Epithelial cell of esophagus (primary cell): ENCODE results near the gene TAOK1.
A peak's percentile ranks its signal among the peaks of the same experiment; 100 is the strongest.

Experiments
- DNase-seq: peaks from one replicate; pipeline ENCODE4 v3.0.0; 2010; ENCODE audit warnings: low read depth
- H3K4me3 ChIP-seq: 2 replicates; pipeline ENCODE4 v1.5.1; 2011; ENCODE audit warnings: mild to moderate bottlenecking, low read length, control low read depth
- TF ChIP-seq, protein P1 (sequence below): IDR thresholded peaks from 2 replicates; pipeline ENCODE4 v1.5.1; 2011; ENCODE audit warnings: low read depth, mild to moderate bottlenecking, low read length, control low read depth, inconsistent platforms; ENCODE audit not compliant: insufficient read depth; ENCODE audit errors: missing control alignments

TAOK1 gene

GRCh38 chr17:29443041-29443739, 53.0 kb downstream of the TAOK1 start:
- DNase-seq, result no peak
- TF ChIP-seq, protein P1, sequence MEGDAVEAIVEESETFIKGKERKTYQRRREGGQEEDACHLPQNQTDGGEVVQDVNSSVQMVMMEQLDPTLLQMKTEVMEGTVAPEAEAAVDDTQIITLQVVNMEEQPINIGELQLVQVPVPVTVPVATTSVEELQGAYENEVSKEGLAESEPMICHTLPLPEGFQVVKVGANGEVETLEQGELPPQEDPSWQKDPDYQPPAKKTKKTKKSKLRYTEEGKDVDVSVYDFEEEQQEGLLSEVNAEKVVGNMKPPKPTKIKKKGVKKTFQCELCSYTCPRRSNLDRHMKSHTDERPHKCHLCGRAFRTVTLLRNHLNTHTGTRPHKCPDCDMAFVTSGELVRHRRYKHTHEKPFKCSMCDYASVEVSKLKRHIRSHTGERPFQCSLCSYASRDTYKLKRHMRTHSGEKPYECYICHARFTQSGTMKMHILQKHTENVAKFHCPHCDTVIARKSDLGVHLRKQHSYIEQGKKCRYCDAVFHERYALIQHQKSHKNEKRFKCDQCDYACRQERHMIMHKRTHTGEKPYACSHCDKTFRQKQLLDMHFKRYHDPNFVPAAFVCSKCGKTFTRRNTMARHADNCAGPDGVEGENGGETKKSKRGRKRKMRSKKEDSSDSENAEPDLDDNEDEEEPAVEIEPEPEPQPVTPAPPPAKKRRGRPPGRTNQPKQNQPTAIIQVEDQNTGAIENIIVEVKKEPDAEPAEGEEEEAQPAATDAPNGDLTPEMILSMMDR, result no peak
- H3K4me3 ChIP-seq, result no peak overlapping the region

DNA sequence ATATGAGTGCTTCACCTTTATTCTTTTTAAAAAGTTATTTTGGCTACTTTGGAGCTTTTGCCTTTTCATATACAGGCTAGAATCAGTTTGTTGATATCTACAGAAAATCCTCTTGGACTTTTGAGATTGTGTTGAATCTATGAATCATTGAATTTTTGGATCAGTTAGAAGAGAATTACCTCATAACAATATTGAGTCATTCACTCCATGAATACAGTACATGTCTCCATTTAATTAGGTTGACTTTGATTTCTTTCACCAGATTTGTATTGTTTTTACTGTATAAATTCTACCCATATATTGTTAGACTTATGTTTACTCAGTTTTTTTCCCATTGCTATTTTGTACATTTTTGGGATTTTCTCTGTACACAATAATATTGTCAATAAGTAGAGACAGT, 54.4 kb downstream of the TAOK1 start:
- no peak overlapping the region for H3K4me3 ChIP-seq
- DNase-seq, result peak; percentile 60
- TF ChIP-seq, protein P1, result no peak

DNA sequence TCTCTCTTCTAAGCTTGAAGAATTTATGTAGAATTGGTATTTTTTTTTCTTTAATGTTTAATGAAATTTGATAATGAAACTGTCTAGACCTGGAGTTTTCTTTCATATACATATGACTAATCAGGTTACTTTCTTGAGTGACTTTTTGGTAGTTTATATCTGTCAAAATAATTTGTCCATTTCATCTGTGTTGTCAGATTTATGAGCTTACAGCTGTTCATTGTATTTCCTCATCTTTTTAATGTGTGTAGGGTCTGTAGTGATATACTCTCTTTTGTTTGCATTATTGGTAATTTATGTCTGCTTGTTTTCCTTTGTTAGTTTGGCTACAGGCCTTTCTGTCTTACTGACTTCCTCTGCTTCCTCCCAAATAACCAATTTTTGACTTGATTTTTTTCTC, 55.7 kb downstream of the TAOK1 start:
- DNase-seq, result no peak
- TF ChIP-seq, protein P1, result no peak
- H3K4me3 ChIP-seq, result no peak overlapping the region

DNA sequence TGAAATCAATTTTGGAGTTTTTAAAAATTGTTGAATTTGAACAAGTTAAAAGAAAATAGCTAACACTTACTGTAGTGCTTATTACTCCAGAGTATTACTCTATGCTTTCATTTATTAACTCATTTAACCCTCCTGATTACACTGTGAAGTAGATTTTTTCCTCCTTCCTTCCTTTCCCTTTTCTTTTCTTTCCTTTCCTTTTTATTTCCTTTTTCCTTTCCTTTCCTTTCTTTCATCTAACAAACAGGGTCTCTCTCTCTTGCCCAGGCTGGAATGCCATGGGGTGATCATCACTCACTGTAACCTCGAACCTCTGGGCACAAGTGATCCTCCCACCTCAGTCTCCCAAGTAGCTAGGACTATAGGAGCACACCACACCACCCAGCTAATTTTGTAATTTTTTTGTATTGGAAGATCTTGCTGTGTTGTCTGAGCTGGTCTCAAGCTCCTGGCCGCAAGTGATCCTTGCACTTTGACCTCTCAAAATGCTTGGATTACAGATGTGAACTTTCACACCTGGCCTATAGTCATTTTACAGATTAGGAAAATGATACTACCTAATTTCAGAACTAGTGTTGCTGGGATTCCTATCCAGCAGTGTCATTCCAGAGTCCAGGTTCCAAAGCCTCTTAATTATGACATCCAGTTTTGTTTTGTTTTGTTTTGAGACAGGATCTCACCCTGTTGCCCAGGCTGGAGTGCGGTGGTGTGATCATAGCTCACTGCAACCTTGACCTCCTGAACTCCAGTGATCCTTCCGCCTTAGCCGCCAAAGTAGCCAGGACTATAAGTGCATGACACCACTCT, 59.9 kb downstream of the TAOK1 start:
- H3K4me3 ChIP-seq, result no peak overlapping the region
- no peak for DNase-seq
- TF ChIP-seq, protein P1, result no peak

DNA sequence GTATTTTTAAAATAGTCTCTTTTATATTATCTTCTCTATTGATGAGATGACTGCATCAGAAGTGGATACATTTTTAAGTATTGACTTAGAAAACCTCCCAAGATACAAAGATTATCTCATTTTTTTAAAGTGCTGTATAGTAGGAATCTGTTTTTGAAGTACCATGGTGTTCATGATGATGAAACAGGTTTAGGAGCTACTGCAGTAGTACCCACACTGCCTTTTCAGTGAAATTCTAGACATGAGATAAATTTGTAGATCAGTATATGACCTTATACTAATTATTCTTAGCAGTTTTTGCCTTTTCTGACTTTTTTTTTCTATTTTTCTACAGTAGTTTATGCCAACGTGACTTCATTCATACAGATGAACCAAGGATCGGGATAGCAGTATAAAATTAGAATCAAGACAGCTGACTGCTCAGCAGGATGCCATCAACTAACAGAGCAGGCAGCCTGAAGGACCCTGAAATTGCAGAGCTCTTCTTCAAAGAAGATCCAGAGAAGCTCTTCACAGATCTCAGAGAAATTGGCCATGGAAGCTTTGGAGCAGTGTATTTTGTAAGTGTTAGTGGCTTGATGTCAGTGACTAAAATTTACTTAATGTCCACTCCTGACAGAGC, 61.1 kb downstream of the TAOK1 start:
- no peak for DNase-seq
- no peak overlapping the region for H3K4me3 ChIP-seq
- TF ChIP-seq, protein P1, result no peak

DNA sequence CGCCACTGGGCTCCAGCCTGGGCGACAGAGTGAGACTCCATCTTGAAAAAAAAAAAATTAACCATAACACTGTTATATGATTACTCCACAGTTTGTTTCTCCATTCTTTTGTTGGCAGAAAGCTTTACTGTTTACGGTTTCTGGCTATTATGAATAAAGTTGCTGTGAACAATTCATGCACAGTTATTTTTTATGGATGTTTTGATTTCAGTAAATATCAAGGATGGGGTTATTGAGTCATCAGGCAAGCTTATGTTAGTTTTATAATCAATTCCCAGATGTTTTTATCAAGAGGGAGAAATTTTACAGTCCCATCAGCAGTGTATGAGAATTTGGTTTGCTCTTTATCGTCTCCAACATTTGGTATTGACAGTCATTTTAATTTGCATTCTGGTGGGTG, 67.9 kb downstream of the TAOK1 start:
- TF ChIP-seq, protein P1, result no peak
- no peak overlapping the region for H3K4me3 ChIP-seq
- DNase-seq, result no peak
